Prostate gland (tissue), 2 donors: ENCODE results near the gene LIMCH1.

Experiments
- POLR2A ChIP-seq: fragments of 450-650 bp; IDR thresholded peaks from one replicate; pipeline ENCODE4 v1.6.1; 2016; ENCODE audit warnings: antibody characterized with exemption, mild to moderate bottlenecking
- POLR2AphosphoS5 ChIP-seq: sonication (generic); formaldehyde crosslinking; IDR thresholded peaks from one replicate; pipeline ENCODE4 v1.6.1; 2017; ENCODE audit warnings: antibody characterized with exemption
- TF ChIP-seq, protein P1 (sequence below), 4 experiments: fragments of 200-600 bp in 2 of 4; fragments of 450-650 bp in 2 of 4; sonication (generic) in 2 of 4; IDR thresholded peaks; 1 replicate in 3 of 4; 2 replicates in 1 of 4; pipeline ENCODE4 v1.5.1; 2016 to 2019; ENCODE audit warnings: antibody characterized with exemption in 4 of 4, mild to moderate bottlenecking in 2 of 4, moderate library complexity in 2 of 4

DNA sequence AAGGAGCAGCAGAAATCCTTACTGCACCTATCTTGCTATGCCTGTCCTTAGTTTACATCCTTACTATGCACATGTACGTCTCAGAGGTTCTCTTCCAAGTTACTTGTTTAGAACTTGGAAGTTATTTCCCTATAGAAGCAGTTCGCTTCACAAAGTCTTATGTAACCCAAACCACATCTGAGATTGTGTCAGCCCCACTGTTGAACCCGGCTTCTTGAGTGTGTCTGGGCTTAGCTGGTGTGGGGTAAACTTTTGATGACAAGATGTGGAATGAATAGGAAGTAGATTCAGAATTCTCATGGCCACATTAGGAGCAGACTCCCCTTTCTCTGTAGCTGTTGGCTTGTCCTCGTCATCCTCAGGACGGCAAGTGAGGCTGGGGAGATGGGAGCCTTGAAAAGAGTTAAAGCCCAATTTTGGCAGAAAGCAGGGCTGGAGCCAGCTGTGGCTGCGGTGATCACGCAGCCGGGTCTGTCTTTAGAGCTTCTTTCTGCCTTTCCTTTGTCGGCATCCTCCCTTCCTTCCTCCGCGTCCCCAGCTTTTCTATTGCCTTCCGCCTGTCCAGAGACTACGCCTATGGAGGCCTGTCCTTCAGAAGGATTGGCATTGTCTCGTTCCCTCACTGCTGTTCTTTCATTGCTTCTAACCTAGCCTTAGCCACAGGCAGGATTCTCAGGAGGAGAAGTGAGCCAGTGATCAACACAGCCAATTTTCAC, 23.0 kb upstream of the LIMCH1 start:
- TF ChIP-seq, protein P1, sequence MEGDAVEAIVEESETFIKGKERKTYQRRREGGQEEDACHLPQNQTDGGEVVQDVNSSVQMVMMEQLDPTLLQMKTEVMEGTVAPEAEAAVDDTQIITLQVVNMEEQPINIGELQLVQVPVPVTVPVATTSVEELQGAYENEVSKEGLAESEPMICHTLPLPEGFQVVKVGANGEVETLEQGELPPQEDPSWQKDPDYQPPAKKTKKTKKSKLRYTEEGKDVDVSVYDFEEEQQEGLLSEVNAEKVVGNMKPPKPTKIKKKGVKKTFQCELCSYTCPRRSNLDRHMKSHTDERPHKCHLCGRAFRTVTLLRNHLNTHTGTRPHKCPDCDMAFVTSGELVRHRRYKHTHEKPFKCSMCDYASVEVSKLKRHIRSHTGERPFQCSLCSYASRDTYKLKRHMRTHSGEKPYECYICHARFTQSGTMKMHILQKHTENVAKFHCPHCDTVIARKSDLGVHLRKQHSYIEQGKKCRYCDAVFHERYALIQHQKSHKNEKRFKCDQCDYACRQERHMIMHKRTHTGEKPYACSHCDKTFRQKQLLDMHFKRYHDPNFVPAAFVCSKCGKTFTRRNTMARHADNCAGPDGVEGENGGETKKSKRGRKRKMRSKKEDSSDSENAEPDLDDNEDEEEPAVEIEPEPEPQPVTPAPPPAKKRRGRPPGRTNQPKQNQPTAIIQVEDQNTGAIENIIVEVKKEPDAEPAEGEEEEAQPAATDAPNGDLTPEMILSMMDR (IDR thresholded peaks at IDR 0.05) = no peak
- TF ChIP-seq POLR2A = no peak
- TF ChIP-seq POLR2AphosphoS5 = no peak
